PFSK-1 (cell line): ENCODE data around the gene INPP4B.

Source experiments
- FOXP2 ChIP-seq: optimal IDR thresholded peaks from 2 replicates; pipeline ENCODE3; 2011; ENCODE audit warnings: borderline replicate concordance, control low read depth, inconsistent platforms; ENCODE audit not compliant: insufficient read depth; ENCODE audit errors: extremely low read length, extremely low read depth
- POLR2AphosphoS5 ChIP-seq: IDR thresholded peaks from 2 replicates; pipeline ENCODE4 v1.6.1; 2012; ENCODE audit warnings: low read depth, mild to moderate bottlenecking, control low read depth, low read length, moderate library complexity
- REST ChIP-seq, 2 experiments: IDR thresholded peaks; 2 replicates each; pipeline versions ENCODE4 v1.6.1 to v1.8.0; 2011 to 2012; ENCODE audit warnings: low read depth in 2 of 2, low read length in 2 of 2, control low read depth in 1 of 2, inconsistent platforms in 1 of 2, mild to moderate bottlenecking in 1 of 2, moderate library complexity in 1 of 2; ENCODE audit not compliant: insufficient read depth in 1 of 2
- SIN3A ChIP-seq: IDR thresholded peaks from 2 replicates; pipeline ENCODE4 v1.6.1; 2012; ENCODE audit warnings: mild to moderate bottlenecking, low read length, moderate library complexity, borderline replicate concordance; ENCODE audit not compliant: insufficient read depth

DNA sequence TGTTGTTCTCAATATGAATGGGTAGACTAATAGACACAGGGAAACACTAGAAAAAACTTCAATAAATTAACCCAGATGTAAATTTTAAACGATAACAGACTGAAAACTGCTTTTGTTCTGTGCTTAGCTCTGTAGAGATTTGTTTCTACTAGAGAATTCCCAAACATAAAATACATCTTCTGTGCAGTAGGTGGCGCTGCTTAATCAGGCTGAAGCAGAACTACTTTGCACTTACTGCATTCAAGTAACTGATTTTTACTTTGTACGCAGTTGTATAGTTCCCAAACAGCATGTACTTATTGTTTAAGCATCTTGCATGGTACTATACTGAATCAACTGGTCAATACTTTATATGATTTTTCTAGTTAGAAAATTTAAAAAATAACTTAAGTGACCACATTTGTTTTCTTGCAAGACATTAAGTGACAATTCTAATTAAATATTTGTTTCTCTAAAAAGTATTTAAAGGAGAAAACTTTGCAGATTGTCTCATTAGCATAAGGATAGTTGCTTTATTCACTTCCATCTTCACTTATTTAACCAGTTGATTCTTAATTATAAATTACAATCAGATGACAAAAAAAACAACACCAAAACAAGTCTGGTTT lies 719.1 kb downstream of the INPP4B start:
- no peak for TF ChIP-seq REST (IDR thresholded peaks at IDR 0.05; ENCODE audit: insufficient read depth in 1 of 2, low read depth in 2 of 2, low read length in 2 of 2)
- TF ChIP-seq SIN3A, result no peak
- TF ChIP-seq POLR2AphosphoS5, result no peak
- TF ChIP-seq FOXP2, result no peak
